Neural cell (in vitro differentiated cells): ENCODE results near the gene OTOA. TPM values are rescaled to one million over a fixed set of nuclear protein-coding genes. Genes with fewer than 3 reads are reported as not detected.

Experiments
- H2AFZ ChIP-seq: fragments of 200-600, 300-800 bp; sonication (generic), shearing (Covaris generic); 2 replicates; pipeline ENCODE4 v1.6.0; 2014; ENCODE audit warnings: low read depth, mild to moderate bottlenecking, antibody characterized with exemption, low read length, moderate library complexity
- H3F3A ChIP-seq: fragments of 200-600 bp; shearing (Covaris generic); 2 replicates; pipeline ENCODE4 v1.6.1; 2016; ENCODE audit warnings: mild to moderate bottlenecking, moderate library complexity, mixed read lengths, antibody characterized with exemption, low read length; ENCODE audit not compliant: insufficient read depth, poor library complexity, severe bottlenecking
- H3K27ac ChIP-seq: fragments of 200-600, 300-800 bp; sonication (generic), shearing (Covaris generic); 2 replicates; pipeline ENCODE4 v1.5.1; 2014; ENCODE audit warnings: mild to moderate bottlenecking, low read length, moderate library complexity
- H3K27me3 ChIP-seq: fragments of 300-800, 200-600 bp; sonication (generic), shearing (Covaris generic); 2 replicates; pipeline ENCODE4 v1.6.0; 2014; ENCODE audit warnings: mild to moderate bottlenecking, low read depth, low read length, moderate library complexity; ENCODE audit not compliant: insufficient read depth
- H3K36me3 ChIP-seq: fragments of 300-800, 200-600 bp; sonication (generic), shearing (Covaris generic); 2 replicates; pipeline ENCODE4 v1.5.1; 2014; ENCODE audit warnings: mild to moderate bottlenecking, antibody characterized with exemption, low read length, moderate library complexity; ENCODE audit not compliant: insufficient read depth
- H3K4me2 ChIP-seq: fragments of 300-800, 200-600 bp; sonication (generic), shearing (Covaris generic); 2 replicates; pipeline ENCODE4 v1.6.0; 2014; ENCODE audit warnings: mild to moderate bottlenecking, low read length
- H3K4me3 ChIP-seq: fragments of 300-800, 200-600 bp; sonication (generic), shearing (Covaris generic); 2 replicates; pipeline ENCODE4 v1.5.1; 2014; ENCODE audit warnings: mild to moderate bottlenecking, low read length, moderate library complexity
- H3K79me2 ChIP-seq: fragments of 200-600 bp; shearing (Covaris generic); replicated peaks from 2 replicates; pipeline ENCODE4 v1.6.0; 2014; ENCODE audit warnings: mild to moderate bottlenecking, low read length, moderate library complexity; ENCODE audit not compliant: insufficient read depth
- H3K9ac ChIP-seq: fragments of 300-800, 200-600 bp; sonication (generic), shearing (Covaris generic); 2 replicates; pipeline ENCODE4 v1.6.1; 2016; ENCODE audit warnings: mild to moderate bottlenecking, low read length, mixed read lengths
- H3K9me2 ChIP-seq: fragments of 200-600 bp; shearing (Covaris generic); 2 replicates; pipeline ENCODE4 v1.6.1; 2016; ENCODE audit warnings: mild to moderate bottlenecking, low read length, mixed read lengths; ENCODE audit not compliant: insufficient read depth
- H3K9me3 ChIP-seq: fragments of 200-600, 300-800 bp; sonication (generic), shearing (Covaris generic); 2 replicates; pipeline ENCODE4 v1.6.1; 2016; ENCODE audit warnings: mild to moderate bottlenecking, mixed run types, low read length, moderate library complexity, mixed read lengths
- H4K20me1 ChIP-seq: fragments of 200-600 bp; shearing (Covaris generic); 2 replicates; pipeline ENCODE4 v1.6.1; 2016; ENCODE audit warnings: mild to moderate bottlenecking, mixed run types; ENCODE audit not compliant: insufficient read depth
- CTCF ChIP-seq: fragments of 450-650 bp; IDR thresholded peaks from 2 replicates; pipeline ENCODE4 v1.5.1; 2014; ENCODE audit warnings: antibody characterized with exemption, mild to moderate bottlenecking, moderate library complexity; ENCODE audit not compliant: poor library complexity, severe bottlenecking
- EP300 ChIP-seq: fragments of 450-650 bp; conservative IDR thresholded peaks from 2 replicates; pipeline ENCODE4 v1.6.1; 2014; ENCODE audit warnings: antibody characterized with exemption, mild to moderate bottlenecking, moderate library complexity; ENCODE audit not compliant: poor library complexity, severe bottlenecking
- EZH2 ChIP-seq: fragments of 200-600, 300-800 bp; shearing (Covaris generic), sonication (generic); IDR thresholded peaks from 2 replicates; pipeline ENCODE4 v1.6.1; 2014; ENCODE audit warnings: antibody characterized with exemption, low read length, borderline replicate concordance, mild to moderate bottlenecking; ENCODE audit not compliant: insufficient read depth, poor library complexity, severe bottlenecking
- MXI1 ChIP-seq: fragments of 450-650 bp; conservative IDR thresholded peaks from 2 replicates; pipeline ENCODE4 v1.6.1; 2014; ENCODE audit warnings: antibody characterized with exemption, mild to moderate bottlenecking; ENCODE audit not compliant: poor library complexity, severe bottlenecking
- POLR2AphosphoS5 ChIP-seq: IDR thresholded peaks from 2 replicates; pipeline ENCODE4 v1.6.1; 2012
- RAD21 ChIP-seq: fragments of 450-650 bp; conservative IDR thresholded peaks from 2 replicates; pipeline ENCODE4 v1.6.1; 2014; ENCODE audit warnings: antibody characterized with exemption, mild to moderate bottlenecking, moderate library complexity
- REST ChIP-seq: IDR thresholded peaks from 2 replicates; pipeline ENCODE4 v1.6.1; 2012; ENCODE audit warnings: borderline replicate concordance
- SMC3 ChIP-seq: fragments of 450-650 bp; conservative IDR thresholded peaks from 2 replicates; pipeline ENCODE4 v1.6.1; 2014; ENCODE audit warnings: antibody characterized with exemption, mild to moderate bottlenecking, moderate library complexity; ENCODE audit not compliant: poor library complexity
- TAF1 ChIP-seq: IDR thresholded peaks from 2 replicates; pipeline ENCODE4 v1.6.1; 2012; ENCODE audit warnings: low read depth
- polyA plus RNA-seq: library from polyadenylated mRNA; depleted of rRNA; stranded (reverse); fragments of >200 nt; gene quantifications from 2 replicates; pipeline ENCODE4 v1.2.3, GENCODE V29; 2014

Gene OTOA
- polyA plus RNA-seq, 1 donor from 2014 or later = 0.12 TPM

GRCh38 chr16:21622545-21622944, 41.2 kb upstream of the OTOA start:
- no peaks in the 10 kb centered on the region for H3K36me3 ChIP-seq
- TF ChIP-seq MXI1 (no peak), TAF1 (no peak), POLR2AphosphoS5 (no peak), EZH2 (no peak), REST (no peak), SMC3 (no peak), RAD21 (no peak), CTCF (no peak), EP300 (no peak)
- H3F3A ChIP-seq = no peaks in the 10 kb centered on the region
- H2AFZ ChIP-seq = no peak overlapping the region
- H3K9me2 ChIP-seq = no peaks in the 10 kb centered on the region
- H3K9me3 ChIP-seq = no peaks in the 10 kb centered on the region
- H3K27ac ChIP-seq = no peak overlapping the region
- H3K27me3 ChIP-seq = no peaks in the 10 kb centered on the region
- H3K79me2 ChIP-seq = peaks cover 16% of the 10 kb centered on the region
- no peak overlapping the region for H3K4me2 ChIP-seq
- no peaks in the 10 kb centered on the region for H4K20me1 ChIP-seq
- H3K4me3 ChIP-seq = no peak overlapping the region
- no peak overlapping the region for H3K9ac ChIP-seq

- H3K4me3 ChIP-seq = no peak overlapping the region
- H4K20me1 ChIP-seq = no peaks in the 10 kb centered on the region
- no peaks in the 10 kb centered on the region for H3K9me3 ChIP-seq
- H3K9me2 ChIP-seq = no peaks in the 10 kb centered on the region
- no peak overlapping the region for H3K27ac ChIP-seq
- H3K9ac ChIP-seq = no peak overlapping the region
- H3K79me2 ChIP-seq = peaks cover 7% of the 10 kb centered on the region
- no peak for TF ChIP-seq REST
- H3K27me3 ChIP-seq = no peaks in the 10 kb centered on the region
- H3F3A ChIP-seq = no peaks in the 10 kb centered on the region
- H2AFZ ChIP-seq = no peak overlapping the region
- no peak overlapping the region for H3K4me2 ChIP-seq
- no peaks in the 10 kb centered on the region for H3K36me3 ChIP-seq
These were observed 38.7 kb upstream of the OTOA start for GRCh38 chr16:21625026-21625425.
